ENCODE results near the gene DNAJC4.

DNAJC4 gene

GRCh38 chr11:64230985-64231365 lies 627 bp downstream of the DNAJC4 start:
- no peak for DNase-seq

DNA sequence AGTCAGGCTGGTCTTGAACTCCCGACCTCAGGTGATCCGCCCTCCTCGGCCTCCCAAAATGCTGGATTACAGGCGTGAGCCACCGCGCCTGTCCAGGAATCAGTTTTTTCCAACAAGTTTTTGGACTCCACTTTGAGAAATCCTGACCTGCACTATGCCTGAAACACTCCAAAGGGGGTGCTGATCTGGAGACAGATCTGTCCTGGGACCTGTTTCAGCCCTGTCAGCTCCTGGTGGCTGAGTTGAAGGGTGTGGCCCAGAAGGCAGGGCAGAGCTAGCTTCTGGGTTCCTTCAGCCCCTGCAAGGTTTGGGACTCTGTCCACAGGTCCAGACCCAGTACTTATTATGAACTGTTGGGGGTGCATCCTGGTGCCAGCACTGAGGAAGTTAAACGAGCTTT lies 1.2 kb downstream of the DNAJC4 start:
- no peak for DNase-seq

DNA sequence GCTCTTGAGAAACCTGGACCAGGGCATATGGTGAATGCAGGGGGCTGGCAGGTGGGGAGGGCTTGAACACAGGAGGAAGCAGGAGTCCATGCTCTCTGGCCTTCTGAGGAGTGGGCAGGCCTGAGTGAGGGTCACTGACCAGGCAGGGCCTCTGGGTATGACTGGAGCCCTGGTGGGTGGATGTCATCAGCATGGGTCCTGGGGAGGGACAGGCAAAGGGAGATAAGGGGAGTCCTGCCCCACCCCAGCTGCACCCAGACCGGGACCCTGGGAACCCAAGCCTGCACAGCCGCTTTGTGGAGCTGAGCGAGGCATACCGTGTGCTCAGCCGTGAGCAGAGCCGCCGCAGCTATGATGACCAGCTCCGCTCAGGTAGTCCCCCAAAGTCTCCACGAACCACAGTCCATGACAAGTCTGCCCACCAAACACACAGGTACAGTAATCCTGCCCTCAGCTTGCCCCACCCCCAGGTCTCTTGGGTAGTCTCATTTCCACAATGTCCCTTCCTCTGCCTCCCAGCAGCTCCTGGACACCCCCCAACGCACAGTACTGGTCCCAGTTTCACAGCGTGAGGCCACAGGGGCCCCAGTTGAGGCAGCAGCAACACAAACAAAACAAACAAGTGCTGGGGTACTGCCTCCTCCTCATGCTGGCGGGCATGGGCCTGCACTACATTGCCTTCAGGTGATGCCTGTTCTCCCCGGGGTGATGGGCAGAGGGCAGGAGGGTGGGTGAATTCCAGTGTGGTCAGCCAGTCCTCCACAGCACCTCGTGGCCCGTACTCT lies 2.0 kb downstream of the DNAJC4 start:
- no peak for DNase-seq

DNA sequence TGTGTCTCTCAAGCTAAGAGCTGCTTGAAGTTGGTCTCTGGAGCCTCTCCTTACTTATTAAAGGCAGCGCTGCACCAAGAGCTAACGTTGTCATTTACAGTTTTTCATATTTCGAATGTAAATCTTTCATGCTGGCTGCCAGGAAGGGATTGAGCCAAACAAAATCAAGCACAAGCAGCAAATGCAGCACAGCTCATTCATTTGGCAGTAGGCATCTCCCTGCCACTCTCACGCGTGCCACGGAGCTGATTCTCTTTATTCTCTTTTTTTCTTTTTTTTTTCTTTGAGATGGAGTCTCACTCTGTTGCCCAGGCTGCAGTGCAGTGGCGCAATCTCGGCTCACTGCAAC lies 2.6 kb downstream of the DNAJC4 start:
- no peak for DNase-seq

- DNase-seq = peak; percentile 70
Observed at GRCh38 chr11:64233913-64234586, 3.7 kb downstream of the DNAJC4 start, which contains the start of gene VEGFB. VEGFB (plus strand) TSS chr11:64234584; CDS start chr11:64234834, 250 bp downstream.

- DNase-seq = peak; percentile 57
Observed at GRCh38 chr11:64234647-64235379, 4.5 kb downstream of the DNAJC4 start.

GRCh38 chr11:64235437-64236161 lies 5.3 kb downstream of the DNAJC4 start:
- DNase-seq = no peak

GRCh38 chr11:64237484-64237951 lies 7.2 kb downstream of the DNAJC4 start:
- no peak for DNase-seq

GRCh38 chr11:64238076-64238475 lies 7.7 kb downstream of the DNAJC4 start:
- no peak for DNase-seq

DNA sequence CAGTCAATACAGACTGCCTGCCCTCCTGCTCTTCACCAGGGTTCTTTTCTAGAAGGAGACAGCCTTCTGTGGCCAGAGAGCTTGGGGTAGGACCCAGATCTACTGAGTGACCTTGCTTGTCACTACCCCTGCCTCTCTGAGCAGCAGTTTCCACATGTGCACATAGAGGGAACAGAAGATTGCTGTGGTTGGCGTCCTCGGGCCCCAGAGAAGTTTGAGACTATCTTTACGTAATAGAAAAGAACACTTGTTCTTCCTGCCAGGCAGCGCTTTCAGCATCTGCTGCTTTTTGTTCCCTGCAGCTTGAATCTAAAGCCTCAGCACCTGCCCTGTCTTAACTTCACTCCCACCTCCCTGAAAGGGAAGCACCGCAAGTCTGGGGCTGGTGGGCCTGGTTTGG lies 8.7 kb downstream of the DNAJC4 start:
- no peak for DNase-seq

DNA sequence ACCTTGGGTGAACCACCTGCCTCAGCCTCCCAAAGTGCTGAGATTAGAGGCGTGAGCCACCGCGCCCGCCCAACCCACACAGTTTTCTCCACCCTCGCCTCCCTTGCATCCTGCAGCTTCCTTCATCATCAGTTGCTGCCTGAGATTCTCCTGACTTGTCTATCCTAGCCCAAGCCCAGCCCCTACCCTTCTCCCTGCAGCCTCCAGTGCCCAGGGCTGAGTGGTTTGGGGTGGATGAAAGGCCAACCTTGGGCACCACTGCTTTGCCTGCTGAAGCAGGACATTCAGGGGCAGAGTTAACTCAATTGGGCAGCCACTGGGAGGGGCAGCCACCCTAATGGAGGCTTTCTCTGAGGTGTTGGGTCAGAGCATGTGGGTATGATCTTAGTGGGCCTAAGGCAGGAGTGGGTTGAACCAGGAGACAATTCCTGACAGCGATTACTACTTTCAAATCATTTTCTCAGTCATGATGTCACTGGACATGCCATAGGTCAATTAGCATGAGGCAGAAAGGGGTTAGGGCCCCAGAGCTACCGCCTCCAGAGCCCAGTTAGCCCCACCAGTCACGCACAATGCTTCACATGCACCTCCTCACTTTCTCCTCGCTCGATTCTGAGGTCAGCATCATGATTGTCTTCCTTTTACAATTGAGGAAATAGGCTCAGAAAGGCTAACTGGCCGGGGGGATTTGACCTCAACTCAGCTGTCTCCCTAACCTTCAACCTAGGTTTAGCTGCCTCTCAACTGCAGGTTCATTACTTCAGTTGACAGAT lies 9.5 kb downstream of the DNAJC4 start:
- no peak for DNase-seq

DNA sequence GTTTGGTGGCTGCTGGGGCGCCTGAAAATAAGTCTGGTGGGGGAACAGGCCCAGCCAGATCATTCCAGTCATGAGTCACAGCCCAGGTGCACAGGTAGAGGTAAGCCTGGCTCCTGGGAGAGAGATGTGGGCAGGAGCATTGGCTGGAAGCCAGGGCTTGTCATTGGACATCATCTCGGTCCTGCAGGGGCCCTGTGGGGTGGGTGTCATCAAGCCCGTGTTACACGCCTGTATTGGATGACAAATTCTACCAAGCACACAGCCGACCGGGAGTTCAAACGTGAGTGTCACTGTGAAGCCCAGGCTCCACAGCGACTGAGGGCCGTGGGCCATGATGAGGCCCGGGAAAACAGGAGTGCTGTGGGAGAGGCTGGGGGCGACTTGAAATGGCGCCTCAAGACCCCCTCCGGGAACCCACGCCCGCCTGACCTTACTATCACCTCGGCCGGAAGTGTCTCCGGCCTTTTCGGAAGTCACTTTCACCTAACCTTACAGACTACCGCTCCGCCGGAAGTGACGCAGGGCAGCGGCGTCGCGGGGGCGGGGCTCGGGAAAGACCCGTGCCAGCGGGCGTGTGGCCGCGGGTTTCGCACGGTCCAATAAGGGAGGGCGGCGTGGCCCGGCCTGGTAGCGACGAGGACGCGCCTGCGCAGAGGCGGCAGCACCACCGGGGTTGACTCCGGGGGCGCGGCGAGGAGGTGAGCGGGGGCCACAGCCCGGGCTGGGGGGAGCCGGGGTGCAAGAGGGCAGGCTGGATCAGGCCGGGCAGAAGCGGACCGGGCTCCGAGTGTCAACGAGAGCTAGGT lies 10.3 kb downstream of the DNAJC4 start, which contains the start of gene FKBP2:
FKBP2 (plus strand) TSS at position 661 of the 806 bp plus-strand sequence. CDS start 1,293 bp downstream, outside the sequence.
- DNase-seq = peak; percentile 95

GRCh38 chr11:64241241-64241490 lies 10.8 kb downstream of the DNAJC4 start:
- DNase-seq = no peak

- DNase-seq = peak; percentile 97
Observed at GRCh38 chr11:64241491-64242374, 11.4 kb downstream of the DNAJC4 start.

- no peak for DNase-seq
Observed at GRCh38 chr11:64243236-64243854, 13.0 kb downstream of the DNAJC4 start.

DNA sequence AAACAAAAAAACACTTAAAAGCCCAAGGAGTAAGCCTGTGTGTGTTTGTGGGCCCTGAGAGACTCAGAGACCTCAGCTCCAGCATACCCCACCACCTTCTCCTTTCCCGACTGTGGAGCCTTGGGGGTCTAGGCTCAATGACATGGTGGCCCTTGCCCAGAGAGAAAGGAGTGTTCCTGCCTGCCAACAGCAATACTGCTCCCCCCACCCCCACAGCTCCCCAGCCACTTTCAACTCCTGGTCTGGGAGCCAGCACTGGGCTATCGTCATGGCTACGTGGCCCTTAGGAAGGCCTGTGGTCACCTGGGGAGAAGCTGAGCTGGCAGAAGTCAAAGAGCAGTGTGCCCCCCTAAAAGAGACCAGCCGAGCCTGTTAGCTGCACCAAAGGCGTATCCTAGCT lies 13.8 kb downstream of the DNAJC4 start:
- DNase-seq = no peak

GRCh38 chr11:64244966-64245365 lies 14.6 kb downstream of the DNAJC4 start:
- no peak for DNase-seq

DNA sequence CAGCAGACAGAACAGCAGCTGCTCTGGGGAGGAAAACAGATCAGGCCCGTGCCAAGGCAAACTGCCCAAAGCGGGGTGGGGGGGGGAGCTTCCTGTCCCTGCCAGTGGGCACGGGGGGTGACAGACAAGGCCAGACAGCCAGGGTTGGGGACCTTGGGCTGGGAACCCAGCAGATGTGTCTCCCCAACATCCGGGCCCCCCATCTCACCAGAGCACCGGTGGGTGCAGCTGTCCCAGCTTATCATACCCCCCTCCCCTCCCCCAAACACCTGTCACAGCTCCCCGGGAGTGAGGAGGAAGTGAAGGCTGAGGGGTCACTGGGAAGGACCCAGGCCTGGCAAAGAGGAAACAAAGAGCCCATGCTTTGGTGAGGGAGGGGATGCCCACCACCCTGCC lies 15.1 kb downstream of the DNAJC4 start:
- no peak for DNase-seq

DNA sequence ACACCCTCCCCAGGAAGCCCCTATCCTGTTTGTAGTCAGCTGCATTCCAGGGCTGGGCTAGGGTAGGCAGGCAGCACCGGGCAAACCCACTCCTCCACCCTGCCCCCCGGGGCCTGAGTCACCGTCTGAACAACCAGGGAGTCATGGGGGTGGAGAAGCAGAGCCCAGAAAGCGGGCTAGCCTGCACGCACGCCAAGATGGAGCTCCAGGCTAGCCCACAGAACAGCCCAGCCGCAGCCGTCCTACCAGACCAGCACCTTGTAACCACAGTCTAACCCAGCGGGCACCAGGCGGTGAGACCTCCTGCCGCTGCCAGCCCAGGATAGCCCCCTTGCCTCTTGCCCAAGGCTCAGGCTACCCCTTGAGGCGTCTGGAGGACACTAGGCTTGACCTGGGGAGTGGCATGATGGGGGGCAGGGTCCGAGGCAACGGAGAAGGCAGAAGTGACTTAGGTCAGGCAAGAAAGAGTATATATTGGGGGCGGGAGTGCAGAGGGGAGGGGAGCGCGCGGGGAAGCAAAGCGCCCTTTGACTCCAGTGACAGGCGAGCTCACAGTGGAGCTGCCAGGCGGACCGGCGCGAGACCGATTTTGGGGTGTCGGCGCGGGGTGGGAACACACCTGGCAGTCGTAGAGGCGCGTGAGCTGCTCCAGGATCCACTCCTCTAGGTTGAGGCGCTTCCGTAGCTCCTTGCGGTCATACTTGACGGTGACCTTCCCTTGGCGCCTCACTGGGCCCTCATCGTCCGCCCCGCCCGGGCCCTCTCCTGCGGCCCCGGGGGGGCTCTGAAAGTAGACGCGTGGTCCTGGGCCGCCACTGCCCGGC lies 15.7 kb downstream of the DNAJC4 start:
- no peak for DNase-seq
